Gastrocnemius medialis (tissue), 4 donors: ENCODE data around the gene MS4A15.

Experiments used
- POLR2A ChIP-seq, 2 donors: fragments of 450-650 bp; IDR thresholded peaks; one replicate each; pipeline ENCODE4 v1.6.1; 2017; ENCODE audit warnings: antibody characterized with exemption in 2 of 2, mild to moderate bottlenecking in 2 of 2, moderate library complexity in 2 of 2
- TF ChIP-seq, protein P1 (sequence below), 5 experiments: fragments of 450-650 bp in 3 of 5; fragments of 200-600 bp in 2 of 5; sonication (generic) in 2 of 5; IDR thresholded peaks in 4 of 5; conservative IDR thresholded peaks in 1 of 5; 1 replicate in 4 of 5; 2 replicates in 1 of 5; pipeline ENCODE4 v1.5.1; 2016 to 2019; ENCODE audit warnings: antibody characterized with exemption in 5 of 5, mild to moderate bottlenecking in 3 of 5, moderate library complexity in 3 of 5

DNA sequence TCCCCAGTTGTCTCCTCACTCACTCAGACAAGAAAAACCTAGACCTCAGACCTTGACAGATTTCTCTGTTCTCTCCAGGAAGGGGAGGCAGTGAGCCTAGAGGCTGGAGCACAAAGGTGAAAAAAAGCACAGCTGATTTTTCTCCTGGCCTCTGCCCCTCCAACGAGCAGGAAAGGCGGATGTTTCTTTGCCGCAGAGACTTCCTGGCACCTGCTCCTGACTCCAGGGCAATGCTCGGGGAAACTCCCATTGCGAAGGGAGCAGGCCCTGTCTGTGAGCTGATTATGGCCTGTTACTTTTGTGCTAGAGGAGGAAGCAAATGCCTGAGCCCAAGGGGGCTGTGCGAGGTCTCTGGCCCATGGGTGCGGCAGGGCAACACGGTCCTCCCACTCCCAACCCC lies 53.9 kb downstream of the MS4A15 start:
- TF ChIP-seq, protein P1, sequence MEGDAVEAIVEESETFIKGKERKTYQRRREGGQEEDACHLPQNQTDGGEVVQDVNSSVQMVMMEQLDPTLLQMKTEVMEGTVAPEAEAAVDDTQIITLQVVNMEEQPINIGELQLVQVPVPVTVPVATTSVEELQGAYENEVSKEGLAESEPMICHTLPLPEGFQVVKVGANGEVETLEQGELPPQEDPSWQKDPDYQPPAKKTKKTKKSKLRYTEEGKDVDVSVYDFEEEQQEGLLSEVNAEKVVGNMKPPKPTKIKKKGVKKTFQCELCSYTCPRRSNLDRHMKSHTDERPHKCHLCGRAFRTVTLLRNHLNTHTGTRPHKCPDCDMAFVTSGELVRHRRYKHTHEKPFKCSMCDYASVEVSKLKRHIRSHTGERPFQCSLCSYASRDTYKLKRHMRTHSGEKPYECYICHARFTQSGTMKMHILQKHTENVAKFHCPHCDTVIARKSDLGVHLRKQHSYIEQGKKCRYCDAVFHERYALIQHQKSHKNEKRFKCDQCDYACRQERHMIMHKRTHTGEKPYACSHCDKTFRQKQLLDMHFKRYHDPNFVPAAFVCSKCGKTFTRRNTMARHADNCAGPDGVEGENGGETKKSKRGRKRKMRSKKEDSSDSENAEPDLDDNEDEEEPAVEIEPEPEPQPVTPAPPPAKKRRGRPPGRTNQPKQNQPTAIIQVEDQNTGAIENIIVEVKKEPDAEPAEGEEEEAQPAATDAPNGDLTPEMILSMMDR (IDR thresholded peaks at IDR 0.05 in 4 of 5, conservative IDR thresholded peaks at IDR 0.05 in 1 of 5), result no peak
- TF ChIP-seq POLR2A (IDR thresholded peaks at IDR 0.05), result no peak
